MG63 (cell line): Measurements from ENCODE around the gene NUP88. TPM values are rescaled to one million over a fixed set of nuclear protein-coding genes. Genes with fewer than 3 reads are reported as not detected.

Source experiments
- DNase-seq: peaks from one replicate; pipeline ENCODE4 v3.0.0-alpha.2; 2020
- H3K27me3 ChIP-seq: fragments of 250-450 bp; sonication (Bioruptor Pico); 2 replicates; pipeline ENCODE4 v1.5.1; 2020; ENCODE audit warnings: mild to moderate bottlenecking, moderate library complexity
- H3K36me3 ChIP-seq: fragments of 250-450 bp; sonication (Bioruptor Pico); 2 replicates; pipeline ENCODE4 v1.5.1; 2020; ENCODE audit warnings: mild to moderate bottlenecking, moderate library complexity
- H3K4me3 ChIP-seq: fragments of 250-450 bp; sonication (Bioruptor Pico); 2 replicates; pipeline ENCODE4 v1.5.1; 2020; ENCODE audit warnings: mild to moderate bottlenecking, moderate library complexity
- H3K9me3 ChIP-seq: fragments of 250-450 bp; sonication (Bioruptor Pico); 2 replicates; pipeline ENCODE4 v1.5.1; 2020; ENCODE audit warnings: mild to moderate bottlenecking, moderate library complexity
- total RNA-seq: library from RNA; depleted of rRNA; stranded (reverse); fragments of >200 nt; shearing (Covaris generic); gene quantifications from 2 replicates; pipeline ENCODE4 v1.2.3, GENCODE V29; 2014; ENCODE audit warnings: low replicate concordance

The NUP88 gene
- total RNA-seq, 1 experiment from 2014 or later, result 124 TPM

DNA sequence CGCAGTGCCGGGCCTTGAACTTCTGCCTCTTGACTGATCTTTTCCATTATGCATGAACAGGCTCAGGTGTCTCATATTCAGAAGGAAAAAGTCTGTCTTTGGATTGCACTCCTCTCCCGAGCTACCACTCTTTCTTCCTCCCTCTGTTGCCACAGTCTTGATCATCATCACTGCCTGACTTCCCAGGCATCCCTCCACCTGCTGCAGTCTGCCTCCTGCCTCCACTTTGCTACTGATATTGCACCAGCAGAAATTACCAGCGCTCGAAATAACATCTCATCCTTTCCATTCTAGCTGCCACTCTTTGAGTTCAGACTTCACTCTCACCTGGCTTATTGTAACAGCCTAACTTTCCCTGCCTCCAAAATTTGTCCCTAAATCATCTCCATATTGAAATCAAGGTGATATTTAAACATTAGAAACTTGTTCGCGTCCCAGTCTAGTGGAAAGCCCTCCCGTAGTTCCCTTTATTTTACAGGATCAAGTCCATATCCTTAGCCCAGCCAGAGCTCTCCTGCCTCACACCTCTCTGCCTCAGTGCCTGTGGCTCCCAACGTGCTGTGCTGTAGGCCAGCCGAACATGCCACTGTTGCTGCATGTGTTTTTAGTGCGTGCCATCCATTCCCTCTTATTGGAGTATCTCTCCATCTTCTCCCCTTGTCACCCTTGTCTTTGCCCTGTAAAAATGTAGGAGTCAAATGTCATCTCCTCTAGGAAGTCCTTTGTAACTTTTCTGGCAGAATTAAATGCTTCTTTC is 39.9 kb downstream of the NUP88 start:
- no peak for DNase-seq
- H3K36me3 ChIP-seq, result peaks cover 36% of the 10 kb centered on the region

DNA sequence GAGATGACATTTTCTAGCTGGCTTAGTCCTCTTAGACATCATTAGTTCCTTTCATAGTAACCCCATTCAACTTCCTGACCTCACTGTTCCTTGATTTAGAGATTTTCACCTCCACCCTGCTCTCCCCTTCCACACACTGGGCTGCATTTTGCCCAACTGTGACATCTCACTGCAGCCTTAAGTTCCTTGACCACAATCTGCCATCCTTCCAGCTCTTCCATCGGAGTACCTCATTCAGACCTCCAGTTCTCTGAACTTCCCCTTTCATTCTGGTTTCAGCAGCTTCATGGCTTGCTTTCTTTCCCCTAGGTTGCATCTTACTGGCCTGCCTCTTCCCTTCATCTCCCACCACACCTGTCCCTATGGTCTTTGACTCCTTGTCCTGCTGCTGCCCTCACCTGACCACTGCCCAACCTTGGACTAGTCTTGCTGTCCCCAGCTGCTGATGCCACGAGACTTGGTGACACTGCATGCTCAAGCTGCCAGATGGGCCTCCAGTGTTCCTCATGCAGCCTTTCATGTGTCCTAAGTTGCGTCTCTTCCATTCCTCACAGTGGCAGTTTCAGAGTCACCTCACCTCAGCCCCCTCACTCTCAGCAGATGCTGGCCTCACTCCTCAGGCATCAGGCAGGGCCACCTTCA is 40.8 kb downstream of the NUP88 start:
- no peaks in the 10 kb centered on the region for H3K27me3 ChIP-seq
- no peaks in the 10 kb centered on the region for H3K9me3 ChIP-seq
- H3K4me3 ChIP-seq, result no peak overlapping the region
- no peak for DNase-seq
- H3K36me3 ChIP-seq, result peaks cover 30% of the 10 kb centered on the region

More for the DNA sequence above, 39.9 kb downstream of the NUP88 start:
- Histone ChIP-seq H3K9me3 (no peaks in the 10 kb centered on the region), H3K4me3 (no peak overlapping the region), H3K27me3 (no peaks in the 10 kb centered on the region)

DNA sequence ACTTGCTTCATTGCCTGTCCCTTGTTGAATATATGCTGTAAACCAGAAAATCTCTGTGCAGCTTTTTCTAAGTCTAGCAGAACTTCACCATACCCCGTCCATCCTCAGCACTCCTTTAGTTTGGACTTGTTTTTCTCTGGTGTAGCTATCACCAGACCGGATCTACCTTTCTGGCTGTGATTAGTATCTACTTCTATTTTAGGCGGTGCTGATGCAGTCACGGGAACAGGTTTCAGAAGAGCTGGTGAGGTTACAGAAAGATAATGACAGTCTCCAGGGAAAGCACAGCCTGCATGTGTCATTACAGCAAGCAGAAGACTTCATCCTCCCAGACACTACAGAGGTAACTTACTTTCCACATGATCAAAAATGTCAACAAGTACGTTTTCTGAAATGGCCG is 46.4 kb downstream of the NUP88 start:
- H3K4me3 ChIP-seq, result no peak overlapping the region
- H3K36me3 ChIP-seq, result peaks cover 21% of the 10 kb centered on the region
- no peak for DNase-seq
- H3K9me3 ChIP-seq, result no peaks in the 10 kb centered on the region
- H3K27me3 ChIP-seq, result no peaks in the 10 kb centered on the region

DNA sequence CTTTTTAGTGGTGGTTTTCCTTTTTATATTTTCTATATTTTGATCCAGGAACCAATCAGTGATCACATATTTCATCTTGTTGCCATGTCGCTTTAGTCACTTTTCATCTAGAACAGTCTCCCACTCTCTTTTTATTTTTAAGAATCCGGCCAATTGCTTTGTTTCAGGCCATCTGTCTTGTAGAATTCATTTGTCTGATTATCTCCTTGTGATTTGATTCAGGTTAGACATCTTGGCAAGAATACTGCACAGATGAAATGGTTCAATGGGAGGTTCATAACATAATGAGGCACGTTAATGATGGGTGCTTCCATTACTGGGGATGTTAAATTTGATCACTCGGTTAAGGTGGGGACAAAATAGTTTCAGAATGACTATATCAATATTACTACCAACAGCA is 49.1 kb downstream of the NUP88 start:
- Histone ChIP-seq H3K36me3 (peaks cover 19% of the 10 kb centered on the region), H3K9me3 (no peaks in the 10 kb centered on the region), H3K4me3 (no peak overlapping the region), H3K27me3 (no peaks in the 10 kb centered on the region)
- no peak for DNase-seq

DNA sequence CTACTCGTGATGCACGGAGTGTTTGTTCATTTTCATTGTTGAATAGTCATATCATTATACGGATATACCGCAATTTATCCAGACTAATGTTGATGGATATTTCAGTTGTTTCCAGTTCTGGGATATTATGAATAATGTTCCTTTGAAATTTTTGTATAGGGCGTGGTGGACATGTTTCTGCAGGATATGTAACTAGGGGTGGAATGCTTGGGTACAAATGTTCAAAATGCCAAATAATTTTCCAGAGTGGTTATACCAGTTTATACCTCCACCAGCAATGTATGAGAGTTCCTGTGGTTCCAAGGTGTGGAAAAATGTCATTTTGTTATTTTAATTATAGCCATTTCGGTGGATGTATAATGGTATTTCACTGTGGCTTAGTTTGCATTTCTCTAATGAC is 53.6 kb downstream of the NUP88 start:
- no peaks in the 10 kb centered on the region for H3K9me3 ChIP-seq
- no peak overlapping the region for H3K4me3 ChIP-seq
- peaks cover 24% of the 10 kb centered on the region for H3K36me3 ChIP-seq

DNA sequence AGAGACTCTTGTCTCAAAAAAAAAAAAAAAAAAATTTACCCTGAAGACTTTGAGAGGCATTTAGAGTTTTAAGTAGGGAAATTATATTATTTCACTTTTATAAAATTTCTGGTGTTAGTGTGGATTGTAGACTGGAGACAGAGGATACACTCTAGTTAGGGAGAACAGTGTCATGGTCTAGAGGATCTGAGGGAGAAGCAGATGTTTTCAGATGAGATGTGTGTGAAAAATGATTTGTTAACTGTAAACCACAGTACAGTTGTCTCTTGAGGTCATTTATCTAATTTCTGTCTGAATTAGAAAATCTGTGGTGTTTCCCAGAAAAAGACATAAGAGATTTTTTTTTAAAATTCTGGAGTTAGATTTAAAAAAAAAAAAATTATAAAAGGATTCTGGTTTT is 54.8 kb downstream of the NUP88 start:
- Histone ChIP-seq H3K4me3 (no peak overlapping the region), H3K27me3 (no peaks in the 10 kb centered on the region), H3K9me3 (no peaks in the 10 kb centered on the region), H3K36me3 (peaks cover 18% of the 10 kb centered on the region)
- no peak for DNase-seq

More for the DNA sequence above, 53.6 kb downstream of the NUP88 start:
- no peak for DNase-seq
- no peaks in the 10 kb centered on the region for H3K27me3 ChIP-seq

DNA sequence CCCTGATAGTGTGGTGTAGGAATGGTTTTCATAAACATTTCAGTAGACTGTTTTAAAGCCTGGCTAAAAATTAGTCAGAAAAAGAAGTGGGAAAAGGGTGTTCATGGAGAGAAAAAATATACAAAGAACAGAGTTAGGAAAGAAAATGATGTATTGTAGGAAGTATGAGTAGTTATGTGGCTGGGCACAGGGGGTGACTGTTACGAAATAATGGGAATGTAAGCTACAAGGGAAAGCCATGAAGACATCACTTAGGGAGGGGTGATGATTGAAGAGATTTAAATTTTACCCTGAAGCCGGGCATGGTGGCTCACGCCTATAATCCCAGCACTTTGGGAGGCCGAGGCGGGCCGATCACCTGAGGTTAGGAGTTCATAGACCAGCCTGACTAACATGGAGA is 55.3 kb downstream of the NUP88 start:
- Histone ChIP-seq H3K9me3 (no peaks in the 10 kb centered on the region), H3K4me3 (no peak overlapping the region), H3K36me3 (peaks cover 22% of the 10 kb centered on the region), H3K27me3 (no peaks in the 10 kb centered on the region)
- DNase-seq, result no peak

DNA sequence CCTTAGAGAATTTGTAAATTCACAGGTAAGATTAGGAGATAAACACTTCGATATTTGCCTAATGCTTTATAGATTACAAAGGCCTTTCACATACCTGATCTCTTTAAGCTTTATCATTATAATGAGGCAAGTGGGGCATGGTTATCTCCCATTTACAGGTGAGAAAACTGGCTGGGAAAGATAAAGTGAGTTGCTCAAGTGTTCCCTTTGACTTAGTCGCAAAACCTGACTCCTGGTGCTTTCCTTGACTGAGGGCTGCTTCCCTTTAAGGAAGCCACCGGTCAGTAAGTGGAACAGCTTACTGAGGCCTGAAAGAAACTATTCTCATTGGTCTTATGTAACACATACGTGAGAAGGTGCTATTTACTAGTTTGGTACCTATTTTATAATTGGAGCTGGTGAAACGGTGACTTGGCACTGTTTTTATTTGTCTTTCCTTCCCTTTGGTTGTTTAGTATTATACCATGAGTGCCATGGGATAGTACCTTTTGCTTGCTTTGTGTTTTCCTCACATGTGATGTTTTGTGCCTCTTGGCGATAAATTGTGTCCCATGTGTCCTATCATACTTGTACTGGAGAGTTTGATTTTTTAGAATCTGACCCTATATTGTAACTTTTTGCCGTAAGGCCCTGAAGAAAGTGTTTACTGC is 57.2 kb downstream of the NUP88 start:
- H3K36me3 ChIP-seq, result peaks cover 13% of the 10 kb centered on the region
- no peaks in the 10 kb centered on the region for H3K27me3 ChIP-seq
- DNase-seq, result no peak
- no peaks in the 10 kb centered on the region for H3K9me3 ChIP-seq
- H3K4me3 ChIP-seq, result no peak overlapping the region

DNA sequence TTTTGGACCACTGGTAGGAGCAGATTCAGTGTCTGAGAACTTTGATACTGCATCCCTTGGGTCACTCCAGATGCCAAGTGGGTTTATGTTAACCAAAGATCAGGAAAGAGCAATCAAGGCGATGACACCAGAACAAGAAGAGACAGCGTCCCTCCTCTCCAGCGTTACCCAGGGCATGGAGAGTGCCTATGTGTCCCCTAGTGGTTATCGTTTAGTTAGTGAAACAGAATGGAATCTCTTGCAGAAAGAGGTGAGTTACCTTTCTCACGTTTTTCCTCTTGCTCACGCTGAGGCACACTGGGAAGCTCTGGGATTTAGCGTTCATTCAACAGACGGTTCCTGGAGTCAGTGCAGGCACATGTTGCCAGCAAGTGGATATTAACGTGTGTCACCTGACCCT is 58.0 kb downstream of the NUP88 start:
- Histone ChIP-seq H3K27me3 (no peaks in the 10 kb centered on the region), H3K36me3 (peaks cover 13% of the 10 kb centered on the region), H3K4me3 (no peak overlapping the region), H3K9me3 (no peaks in the 10 kb centered on the region)
- DNase-seq, result no peak

DNA sequence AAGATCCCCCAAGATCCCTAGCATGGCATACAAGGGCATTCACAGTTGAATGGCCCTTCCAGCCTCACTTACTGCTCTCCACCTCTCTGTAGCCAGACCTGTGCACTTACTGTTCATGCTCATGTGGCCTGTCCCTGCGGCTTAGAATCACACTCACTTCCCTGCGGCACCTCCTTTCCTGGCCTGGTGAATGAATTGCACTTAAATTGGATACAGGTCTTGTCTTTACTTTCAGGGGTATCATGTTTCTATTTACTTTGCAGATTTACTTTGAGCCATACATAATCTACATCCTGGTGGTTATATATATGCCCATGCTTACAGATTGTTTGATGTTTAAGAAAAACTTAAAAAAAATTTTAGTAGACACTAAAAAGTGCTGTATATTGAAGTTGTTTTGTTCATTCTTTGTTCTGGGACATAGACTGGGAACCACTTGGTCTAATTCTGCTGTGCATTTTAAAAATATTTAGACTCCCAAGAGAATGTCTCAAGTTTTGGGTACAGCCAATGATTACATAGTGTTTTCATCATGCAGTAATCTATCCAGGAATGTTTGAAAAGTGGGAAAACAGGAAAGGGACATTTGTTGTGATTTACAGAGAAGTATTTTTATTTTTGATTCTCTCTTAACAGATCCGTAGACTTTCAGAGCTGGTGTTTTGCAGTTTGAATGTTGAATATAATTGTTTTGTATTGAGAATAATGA is 63.9 kb downstream of the NUP88 start:
- Histone ChIP-seq H3K4me3 (no peak overlapping the region), H3K9me3 (no peaks in the 10 kb centered on the region), H3K36me3 (peaks cover 11% of the 10 kb centered on the region), H3K27me3 (no peaks in the 10 kb centered on the region)
- no peak for DNase-seq

DNA sequence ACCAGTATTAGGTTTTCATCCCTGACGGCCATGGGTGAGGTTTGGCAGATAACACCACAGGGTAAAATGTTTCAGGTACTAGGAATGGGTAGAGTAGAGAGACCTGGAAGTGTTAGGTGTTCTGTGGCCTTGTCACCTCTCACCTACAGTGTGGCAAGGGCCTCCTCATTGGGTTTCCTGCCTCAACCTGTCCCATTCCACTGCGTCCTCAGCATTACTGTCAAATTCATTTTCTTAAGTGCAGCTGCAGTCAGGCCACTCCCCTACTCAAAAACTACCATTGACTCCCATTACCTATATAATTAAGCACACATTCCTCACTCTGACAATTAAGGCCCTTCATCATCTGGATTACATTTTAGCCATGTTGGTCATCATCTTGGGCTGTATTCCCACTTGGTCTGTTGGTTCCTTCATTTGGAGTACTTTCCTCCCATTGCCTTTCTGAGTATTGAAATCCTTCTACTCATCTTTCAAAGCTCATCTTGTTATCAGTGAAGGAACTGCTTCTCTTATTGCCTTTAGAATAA is 64.5 kb downstream of the NUP88 start:
- Histone ChIP-seq H3K36me3 (peaks cover 14% of the 10 kb centered on the region), H3K4me3 (no peak overlapping the region), H3K27me3 (no peaks in the 10 kb centered on the region), H3K9me3 (no peaks in the 10 kb centered on the region)
- no peak for DNase-seq

DNA sequence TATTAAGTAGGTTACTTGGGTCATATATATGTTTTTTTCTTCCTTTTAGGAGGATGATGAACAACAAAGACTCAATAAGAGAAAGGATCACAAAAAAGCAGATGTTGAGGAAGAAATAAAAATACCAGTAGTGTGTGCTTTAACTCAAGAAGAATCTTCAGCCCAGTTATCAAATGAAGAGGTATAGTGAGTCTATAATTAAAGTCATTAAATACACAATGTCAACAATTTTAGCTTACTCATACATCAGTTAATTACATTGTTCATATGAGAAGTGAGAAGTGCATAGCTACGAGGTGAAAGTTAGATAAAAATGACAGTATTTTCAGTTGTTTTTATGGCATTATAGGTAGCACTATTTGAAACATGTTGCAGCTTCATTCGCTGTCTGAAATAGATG is 65.2 kb downstream of the NUP88 start:
- no peak overlapping the region for H3K4me3 ChIP-seq
- peaks cover 10% of the 10 kb centered on the region for H3K36me3 ChIP-seq
- no peaks in the 10 kb centered on the region for H3K9me3 ChIP-seq
- no peak for DNase-seq
- H3K27me3 ChIP-seq, result no peaks in the 10 kb centered on the region

DNA sequence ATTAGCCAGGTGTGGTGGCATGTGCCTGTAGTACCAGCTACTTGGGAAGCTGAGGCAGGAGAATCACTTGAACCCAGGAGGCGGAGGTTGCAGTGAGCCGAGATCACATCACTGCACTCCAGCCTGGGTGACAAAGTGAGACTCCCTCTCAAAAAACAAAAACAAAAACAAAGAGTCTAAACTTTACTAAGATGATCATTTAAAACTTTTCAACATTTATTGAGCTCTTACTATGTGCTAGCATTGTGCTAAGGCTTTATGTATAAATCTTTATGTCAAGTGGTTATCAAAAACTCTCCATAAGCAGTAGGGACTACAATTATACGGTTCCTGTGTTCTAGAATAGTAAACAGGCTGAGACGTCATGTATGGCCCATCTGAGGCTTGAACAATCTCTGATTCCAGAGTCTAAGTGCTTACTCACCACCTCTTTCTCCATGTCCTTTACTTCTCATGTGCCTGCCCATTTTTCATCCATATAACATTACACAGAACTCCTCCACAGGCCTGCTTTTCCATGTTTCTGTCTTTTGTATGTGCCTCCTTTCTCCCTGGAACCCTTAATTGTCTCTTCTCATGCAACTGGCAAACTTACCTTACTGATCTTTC is 66.7 kb downstream of the NUP88 start:
- DNase-seq, result no peak
- H3K9me3 ChIP-seq, result no peaks in the 10 kb centered on the region

DNA sequence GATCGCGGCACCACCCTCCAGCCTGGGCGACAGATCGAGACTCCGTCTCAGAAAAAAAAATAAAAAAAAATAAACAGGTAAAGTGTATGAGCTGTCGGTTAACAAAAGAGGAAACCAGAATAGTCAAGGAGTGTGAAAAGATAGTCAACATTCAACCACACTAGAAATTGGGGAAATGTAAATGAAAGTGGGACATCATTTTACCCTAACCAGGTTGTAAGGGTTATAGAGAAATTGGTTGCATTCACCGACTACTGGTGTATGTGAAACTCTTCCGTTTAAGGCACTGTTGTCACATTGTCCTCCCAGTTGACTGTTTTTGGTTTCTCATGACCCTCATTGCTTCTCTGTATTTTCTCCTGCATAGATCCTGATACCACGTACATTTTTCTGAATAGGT is 74.5 kb downstream of the NUP88 start:
- Histone ChIP-seq H3K9me3 (no peaks in the 10 kb centered on the region), H3K4me3 (no peak overlapping the region), H3K36me3 (peaks cover 8% of the 10 kb centered on the region), H3K27me3 (no peaks in the 10 kb centered on the region)
- no peak for DNase-seq

More for the DNA sequence above, 66.7 kb downstream of the NUP88 start:
- no peaks in the 10 kb centered on the region for H3K27me3 ChIP-seq
- peaks cover 12% of the 10 kb centered on the region for H3K36me3 ChIP-seq
- H3K4me3 ChIP-seq, result no peak overlapping the region
